GM19463 (cell line): Measurements from ENCODE around the gene NUP210L.

Experiments used
- ATAC-seq: cut with Tn5 transposase; IDR thresholded peaks from one replicate; pipeline ENCODE4 v1.9.1; 2021; ENCODE audit warnings: mild to moderate bottlenecking, moderate library complexity; ENCODE audit not compliant: unreplicated experiment

NUP210L gene

GRCh38 chr1:153968000-153968363, 186.9 kb downstream of the NUP210L start:
- no peak for ATAC-seq

GRCh38 chr1:153967107-153967999, 187.5 kb downstream of the NUP210L start, which contains the start of gene CREB3L4:
Gene CREB3L4 (plus strand): TSS chr1:153967902. CDS start chr1:153968526, 624 bp downstream.
- ATAC-seq = peak; percentile 73

- no peak for ATAC-seq
These were observed 191.0 kb downstream of the NUP210L start for GRCh38 chr1:153963850-153964331.

GRCh38 chr1:153963030-153963849, 191.6 kb downstream of the NUP210L start, which contains the start of gene SLC39A1:
Gene SLC39A1 (minus strand): TSS chr1:153963537. CDS start chr1:153962715, 822 bp downstream.
- ATAC-seq = peak; percentile 45

DNA sequence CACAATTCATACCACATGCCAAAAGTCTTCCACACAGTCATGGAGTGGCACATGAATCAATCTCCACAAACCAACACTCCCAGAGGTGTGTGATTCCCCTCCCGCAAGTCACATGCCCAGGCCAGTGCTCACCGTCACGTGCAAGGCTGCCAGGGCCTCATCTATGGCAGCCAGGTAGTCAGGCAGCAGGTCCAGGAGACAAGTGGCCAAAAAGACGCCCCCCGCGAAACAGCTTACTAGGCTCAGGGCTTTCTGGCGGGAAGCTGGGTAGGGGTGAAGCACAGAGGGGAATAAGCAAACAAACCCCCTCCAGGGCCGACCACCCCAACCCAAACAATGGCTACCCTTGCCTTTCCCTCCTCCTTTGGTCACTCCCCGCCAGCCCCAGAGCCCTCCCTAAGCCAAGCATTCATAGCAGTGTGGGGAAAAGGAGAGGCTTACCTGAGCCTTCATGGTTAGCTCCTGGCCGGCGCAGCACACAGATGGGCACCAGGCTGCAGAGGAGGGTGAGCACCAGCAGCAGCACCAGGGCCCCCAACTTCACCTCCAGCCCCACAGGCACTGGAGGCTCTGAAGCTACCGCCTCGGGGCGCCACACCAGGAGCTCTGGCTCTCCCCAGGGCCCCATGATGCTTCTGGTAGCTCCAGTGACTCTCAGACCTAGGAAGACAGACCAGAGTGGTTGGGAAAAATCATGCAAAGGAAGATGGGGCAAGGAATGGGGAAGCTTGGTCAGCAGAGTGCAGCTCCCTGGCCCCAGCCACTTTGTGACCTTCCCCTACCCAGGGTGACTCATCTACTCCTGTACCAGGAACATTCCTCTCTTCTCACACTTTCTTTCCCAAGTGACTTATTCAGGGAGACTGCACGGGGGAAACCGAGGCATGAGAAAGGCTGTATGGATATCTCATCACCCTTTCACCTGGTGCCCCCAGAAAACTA, 192.5 kb downstream of the NUP210L start:
- ATAC-seq = no peak

DNA sequence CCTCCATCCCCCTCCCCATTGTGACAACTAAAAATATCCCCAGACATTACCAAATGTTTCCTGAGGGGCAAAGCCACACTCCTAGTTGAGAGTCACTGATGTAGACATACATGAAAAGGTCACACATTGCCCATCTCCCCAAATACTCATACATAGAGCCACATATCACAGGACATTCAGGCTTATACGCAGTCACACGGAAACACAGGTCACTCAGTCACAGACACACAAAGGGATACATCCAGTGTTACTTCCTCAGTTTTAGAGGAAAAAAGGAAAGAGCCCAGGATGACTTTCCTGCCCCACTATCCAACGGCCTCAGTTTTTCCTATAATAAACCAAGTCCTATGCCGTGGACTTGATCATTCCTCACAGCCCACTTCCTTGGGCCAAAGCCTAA, 193.5 kb downstream of the NUP210L start:
- ATAC-seq = no peak

DNA sequence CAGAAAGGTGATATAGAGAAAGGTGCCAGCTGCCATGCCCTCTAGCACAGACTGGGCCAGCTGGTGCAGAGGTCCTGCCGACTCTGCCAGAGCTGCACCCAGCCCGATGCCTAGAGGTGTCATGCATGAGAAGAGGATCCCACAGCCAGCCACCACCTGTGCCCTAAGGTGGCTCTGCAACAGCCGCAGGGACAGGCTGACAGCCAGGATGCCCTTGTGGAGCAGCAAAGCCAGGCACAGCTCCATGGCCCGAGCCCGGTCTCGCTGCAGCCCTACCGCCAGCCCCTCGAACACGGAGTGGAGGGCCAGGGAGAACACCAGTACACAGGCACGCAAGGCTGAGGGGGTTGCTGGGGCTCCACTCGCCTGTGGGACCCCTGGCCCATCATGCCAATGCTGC, 194.7 kb downstream of the NUP210L start:
- no peak for ATAC-seq

DNA sequence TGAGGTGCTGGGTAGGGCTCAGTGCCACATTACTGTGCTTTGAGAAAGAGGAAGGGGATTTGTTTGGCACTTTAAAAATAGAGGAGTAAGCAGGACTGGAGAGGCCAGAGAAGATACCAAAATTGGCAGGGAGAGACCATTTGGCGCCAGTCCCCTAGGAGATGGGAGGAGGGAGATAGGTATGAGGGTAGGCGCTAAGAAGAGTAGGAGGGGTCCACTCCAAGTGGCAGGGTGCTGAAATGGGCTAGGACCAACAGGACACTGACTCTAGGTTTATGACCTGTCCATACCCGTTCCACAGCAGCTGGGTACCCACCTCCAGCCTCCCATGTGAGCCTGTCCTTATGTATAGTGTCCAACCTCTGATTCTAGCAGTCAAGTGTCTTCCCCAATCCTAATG, 195.4 kb downstream of the NUP210L start:
- no peak for ATAC-seq

DNA sequence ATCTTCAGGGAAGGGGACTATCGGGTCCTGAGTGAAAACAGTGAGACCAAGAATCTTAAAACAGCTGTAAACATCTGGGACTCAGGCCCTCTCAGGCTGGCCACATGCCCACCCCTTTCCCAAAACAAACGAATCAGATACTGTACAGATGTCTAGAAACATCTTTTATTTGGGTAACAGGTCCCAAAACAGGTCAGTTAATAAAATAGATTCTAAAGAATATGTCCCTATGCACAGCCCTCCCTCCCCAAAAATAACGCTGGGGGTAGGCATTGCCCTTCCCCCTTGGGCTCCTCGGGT, 196.0 kb downstream of the NUP210L start:
- ATAC-seq = no peak

GRCh38 chr1:153958111-153958960, 196.5 kb downstream of the NUP210L start, which contains the start of gene CRTC2:
Gene CRTC2 (minus strand): TSS chr1:153958612. CDS start chr1:153958497, 115 bp downstream.
- peak; percentile 75 for ATAC-seq

GRCh38 chr1:153957744-153958110, 197.1 kb downstream of the NUP210L start:
- peak; percentile 17 for ATAC-seq

DNA sequence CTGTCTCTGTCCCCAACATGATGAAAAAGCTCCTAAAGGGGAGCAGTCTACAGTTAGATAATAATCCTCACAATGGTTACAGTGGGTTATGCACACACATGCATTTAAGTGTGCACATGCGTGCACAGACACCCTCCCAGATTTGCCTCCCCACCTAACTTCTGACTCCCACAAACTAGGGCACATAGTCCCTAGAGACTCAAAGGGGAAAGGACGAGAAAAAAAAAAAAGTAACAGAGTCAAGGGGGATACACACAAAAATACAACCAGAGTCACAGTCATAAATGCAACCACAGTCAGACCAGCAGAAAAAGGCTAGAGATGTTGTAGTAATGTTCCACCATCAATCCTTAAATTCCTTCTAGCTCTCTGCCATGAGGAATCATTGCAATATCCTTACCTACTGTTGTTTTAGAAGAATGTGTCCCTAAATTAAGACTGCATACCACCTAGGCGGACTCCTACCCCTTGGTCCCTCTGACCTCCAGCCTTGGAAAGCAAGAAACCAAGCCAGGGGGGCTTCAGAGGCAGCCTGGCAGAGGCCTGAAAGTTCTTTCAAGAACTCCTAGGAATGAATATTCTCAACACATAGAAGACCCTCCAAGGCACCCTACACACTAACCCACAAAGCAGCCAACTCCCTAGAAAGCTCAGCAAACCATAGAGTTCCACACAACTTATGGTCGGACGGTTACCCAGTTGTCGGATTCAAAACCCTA, 197.7 kb downstream of the NUP210L start:
- ATAC-seq = no peak

GRCh38 chr1:153954826-153955225, 200.0 kb downstream of the NUP210L start:
- ATAC-seq = no peak

GRCh38 chr1:153953859-153954365, 201.0 kb downstream of the NUP210L start:
- ATAC-seq = no peak

- ATAC-seq = no peak
These were observed 203.1 kb downstream of the NUP210L start for GRCh38 chr1:153951801-153952200.

GRCh38 chr1:153951183-153951582, 203.7 kb downstream of the NUP210L start:
- no peak for ATAC-seq

- ATAC-seq = peak; percentile 71
These were observed 208.1 kb downstream of the NUP210L start, which contains the start of gene DENND4B for GRCh38 chr1:153946622-153947241. Gene DENND4B (minus strand): TSS chr1:153946718. CDS start chr1:153944374, 2,344 bp downstream.
